ENCODE data around the gene TEKT1. TPM values are rescaled to one million over a fixed set of nuclear protein-coding genes. Genes with fewer than 3 reads are reported as not detected.

Gene TEKT1
- total RNA-seq, 1 experiment from 2014 or later: not detected

DNA sequence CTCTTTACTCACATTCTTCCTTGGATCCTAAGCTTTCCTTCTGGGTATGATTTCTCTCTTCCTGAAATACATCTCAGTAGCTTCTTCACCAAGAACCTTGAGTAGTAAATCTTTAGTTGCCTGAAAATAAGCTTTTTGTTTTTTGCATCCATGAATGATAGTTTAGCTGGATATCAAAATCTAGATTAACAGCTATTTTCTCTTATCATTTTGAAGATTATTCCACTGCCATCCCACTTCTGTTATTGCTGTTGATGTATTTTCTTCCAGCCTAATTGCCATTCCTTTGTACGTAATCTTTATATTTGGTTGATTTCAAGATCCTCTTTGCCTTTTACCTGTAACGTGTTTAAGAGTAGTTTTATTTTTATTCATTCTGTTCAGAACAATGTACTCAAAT, 63.1 kb downstream of the TEKT1 start:
- intact Hi-C loops (cut with micrococcal nuclease; ENCODE audit: unreplicated experiment): no loop called here
- no peak for DNase-seq (ENCODE audit: low spot score)
- Histone ChIP-seq H3K27ac (ENCODE audit: low read depth, low read length, poor library complexity, severe bottlenecking) (no peak overlapping the region), H3K36me3 (ENCODE audit: insufficient read depth, low read length, poor library complexity, severe bottlenecking) (no peaks in the 10 kb centered on the region), H3K27me3 (replicated peaks; ENCODE audit: insufficient read depth, low read depth, low read length, poor library complexity) (peaks cover 30% of the 10 kb centered on the region), H3K4me1 (ENCODE audit: insufficient read depth, low read length, poor library complexity, severe bottlenecking) (no peaks in the 10 kb centered on the region), H3K4me3 (ENCODE audit: low read depth, low read length, poor library complexity, severe bottlenecking) (no peak overlapping the region), H3K9me3 (ENCODE audit: low read depth, low read length, poor library complexity, severe bottlenecking) (peaks cover 12% of the 10 kb centered on the region)
- BruUV-seq (replicated peaks): no TSS peak
- POLR2A ChIA-PET (ENCODE audit: low non-redundant PET): no interaction called here
- TF ChIP-seq, protein P1, sequence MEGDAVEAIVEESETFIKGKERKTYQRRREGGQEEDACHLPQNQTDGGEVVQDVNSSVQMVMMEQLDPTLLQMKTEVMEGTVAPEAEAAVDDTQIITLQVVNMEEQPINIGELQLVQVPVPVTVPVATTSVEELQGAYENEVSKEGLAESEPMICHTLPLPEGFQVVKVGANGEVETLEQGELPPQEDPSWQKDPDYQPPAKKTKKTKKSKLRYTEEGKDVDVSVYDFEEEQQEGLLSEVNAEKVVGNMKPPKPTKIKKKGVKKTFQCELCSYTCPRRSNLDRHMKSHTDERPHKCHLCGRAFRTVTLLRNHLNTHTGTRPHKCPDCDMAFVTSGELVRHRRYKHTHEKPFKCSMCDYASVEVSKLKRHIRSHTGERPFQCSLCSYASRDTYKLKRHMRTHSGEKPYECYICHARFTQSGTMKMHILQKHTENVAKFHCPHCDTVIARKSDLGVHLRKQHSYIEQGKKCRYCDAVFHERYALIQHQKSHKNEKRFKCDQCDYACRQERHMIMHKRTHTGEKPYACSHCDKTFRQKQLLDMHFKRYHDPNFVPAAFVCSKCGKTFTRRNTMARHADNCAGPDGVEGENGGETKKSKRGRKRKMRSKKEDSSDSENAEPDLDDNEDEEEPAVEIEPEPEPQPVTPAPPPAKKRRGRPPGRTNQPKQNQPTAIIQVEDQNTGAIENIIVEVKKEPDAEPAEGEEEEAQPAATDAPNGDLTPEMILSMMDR (conservative IDR thresholded peaks at IDR 0.05; ENCODE audit: low read depth, low read length): no peak
- TF ChIP-seq EZH2 (IDR thresholded peaks at IDR 0.05; ENCODE audit: borderline replicate concordance, low read depth, low read length, poor library complexity, severe bottlenecking): no peak
- CTCF ChIA-PET: no interaction called here

- POLR2A ChIA-PET (ENCODE audit: low non-redundant PET): no interaction called here
- TF ChIP-seq, protein P1 (conservative IDR thresholded peaks at IDR 0.05; ENCODE audit: low read depth, low read length): no peak
- TF ChIP-seq EZH2 (IDR thresholded peaks at IDR 0.05; ENCODE audit: borderline replicate concordance, low read depth, low read length, poor library complexity, severe bottlenecking): no peak
Measured at GRCh38 chr17:6761779-6762178, 69.8 kb downstream of the TEKT1 start.

GRCh38 chr17:6757747-6758146, 73.8 kb downstream of the TEKT1 start:
- no peaks in the 10 kb centered on the region for H3K36me3 ChIP-seq (ENCODE audit: insufficient read depth, low read length, poor library complexity, severe bottlenecking)
- no peaks in the 10 kb centered on the region for H3K9me3 ChIP-seq (ENCODE audit: low read depth, low read length, poor library complexity, severe bottlenecking)
- intact Hi-C loops (cut with micrococcal nuclease; ENCODE audit: unreplicated experiment): no loop called here
- no TSS peak for BruUV-seq (replicated peaks)
- H3K4me3 ChIP-seq (ENCODE audit: low read depth, low read length, poor library complexity, severe bottlenecking): no peak overlapping the region
- CTCF ChIA-PET: interaction anchor here (0.6 kb wide), 1 partner anchor 600 kb away, joined by 6 read pairs; no protein-coding TSS in a partner anchor
- POLR2A ChIA-PET (ENCODE audit: low non-redundant PET): interaction anchor here (1.0 kb wide), 1 partner anchor 33 kb away, joined by 3 read pairs; no protein-coding TSS in a partner anchor
- no peak for DNase-seq (ENCODE audit: low spot score)
- TF ChIP-seq EZH2 (IDR thresholded peaks at IDR 0.05; ENCODE audit: borderline replicate concordance, low read depth, low read length, poor library complexity, severe bottlenecking): no peak
- TF ChIP-seq, protein P1 (conservative IDR thresholded peaks at IDR 0.05; ENCODE audit: low read depth, low read length): no peak
- H3K27me3 ChIP-seq (replicated peaks; ENCODE audit: insufficient read depth, low read depth, low read length, poor library complexity): peaks cover 5% of the 10 kb centered on the region
- H3K27ac ChIP-seq (ENCODE audit: low read depth, low read length, poor library complexity, severe bottlenecking): no peak overlapping the region
- H3K4me1 ChIP-seq (ENCODE audit: insufficient read depth, low read length, poor library complexity, severe bottlenecking): peaks cover 8% of the 10 kb centered on the region

More at GRCh38 chr17:6761779-6762178, 69.8 kb downstream of the TEKT1 start:
- no peaks in the 10 kb centered on the region for H3K9me3 ChIP-seq (ENCODE audit: low read depth, low read length, poor library complexity, severe bottlenecking)
- H3K27ac ChIP-seq (ENCODE audit: low read depth, low read length, poor library complexity, severe bottlenecking): no peak overlapping the region
- BruUV-seq (replicated peaks): no TSS peak
- H3K4me1 ChIP-seq (ENCODE audit: insufficient read depth, low read length, poor library complexity, severe bottlenecking): no peaks in the 10 kb centered on the region
- H3K36me3 ChIP-seq (ENCODE audit: insufficient read depth, low read length, poor library complexity, severe bottlenecking): no peaks in the 10 kb centered on the region
- intact Hi-C loops (cut with micrococcal nuclease; ENCODE audit: unreplicated experiment): no loop called here
- DNase-seq (ENCODE audit: low spot score): no peak
- no peak overlapping the region for H3K4me3 ChIP-seq (ENCODE audit: low read depth, low read length, poor library complexity, severe bottlenecking)
- peaks cover 28% of the 10 kb centered on the region for H3K27me3 ChIP-seq (replicated peaks; ENCODE audit: insufficient read depth, low read depth, low read length, poor library complexity)
- CTCF ChIA-PET: no interaction called here

Data from A673 (cell line).